Measurements from ENCODE around the gene RUNDC1.
A peak's percentile ranks its signal among the peaks of the same experiment; 100 is the strongest.
"Not testable (repeated sequence)": the region's sequence is repeated elsewhere in the genome, so short reads cannot be mapped to it uniquely, and the experiment has no call there.

Gene RUNDC1

DNA sequence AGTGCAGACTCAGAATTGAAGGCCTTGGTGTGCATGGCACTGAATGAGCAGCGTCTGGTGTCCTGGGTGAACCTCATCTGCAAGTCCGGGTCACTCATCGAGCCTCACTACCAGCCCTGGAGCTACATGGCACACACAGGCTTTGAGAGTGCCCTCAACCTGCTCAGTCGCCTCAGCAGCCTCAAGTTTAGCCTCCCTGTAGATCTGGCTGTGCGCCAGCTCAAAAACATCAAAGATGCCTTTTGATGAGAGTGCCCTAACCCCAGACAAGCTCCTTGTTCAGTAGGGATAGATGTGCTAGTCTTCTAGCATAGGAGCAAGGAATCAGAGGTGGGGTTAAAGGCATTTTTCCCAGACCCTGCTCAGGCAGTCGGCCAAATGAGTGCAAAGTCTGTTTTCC is 11.1 kb downstream of the RUNDC1 start:
- Histone ChIP-seq H3K9me3 (ENCODE audit: insufficient read depth, low read depth, low read length) (no peaks in the 10 kb centered on the region), H3K4me1 (ENCODE audit: insufficient read depth, low read length, poor library complexity, severe bottlenecking) (no peaks in the 10 kb centered on the region), H3K9me2 (replicated peaks; ENCODE audit: low read depth, low read length) (no peaks in the 10 kb centered on the region), H3K4me3 (ENCODE audit: low read length, poor library complexity, severe bottlenecking) (no peak overlapping the region), H3K4me2 (ENCODE audit: low read depth, low read length, poor library complexity, severe bottlenecking) (no peak overlapping the region), H3K79me2 (ENCODE audit: insufficient read depth, low read length) (no peaks in the 10 kb centered on the region; the same call in 1 of the 2 replicates), H3K36me3 (ENCODE audit: insufficient read depth, low read length) (peaks cover 56% of the 10 kb centered on the region; the same call in 1 of the 2 replicates), H2AFZ (ENCODE audit: low read length) (no peak overlapping the region), H3K9ac (ENCODE audit: low read depth, low read length, poor library complexity, severe bottlenecking) (no peak overlapping the region), H4K20me1 (ENCODE audit: insufficient read depth, low read length, poor library complexity, severe bottlenecking) (no peaks in the 10 kb centered on the region), H3F3A (ENCODE audit: low read depth) (no peaks in the 10 kb centered on the region), H3K27me3 (ENCODE audit: insufficient read depth, low read length, poor library complexity, severe bottlenecking) (no peaks in the 10 kb centered on the region)
- TF ChIP-seq CTCF (conservative IDR thresholded peaks at IDR 0.05; ENCODE audit: low read length) (no peak), EZH2phosphoT487 (IDR thresholded peaks at IDR 0.05; ENCODE audit: borderline replicate concordance) (no peak)

- TF ChIP-seq CTCF (conservative IDR thresholded peaks at IDR 0.05; ENCODE audit: low read length) (no peak), EZH2phosphoT487 (IDR thresholded peaks at IDR 0.05; ENCODE audit: borderline replicate concordance) (no peak)
- Histone ChIP-seq H3K9ac (ENCODE audit: low read depth, low read length, poor library complexity, severe bottlenecking) (no peak overlapping the region), H2AFZ (ENCODE audit: low read length) (no peak overlapping the region), H3K4me2 (ENCODE audit: low read depth, low read length, poor library complexity, severe bottlenecking) (no peak overlapping the region), H3K36me3 (ENCODE audit: insufficient read depth, low read length) (peaks cover 48% of the 10 kb centered on the region; the same call in 1 of the 2 replicates), H3K4me1 (ENCODE audit: insufficient read depth, low read length, poor library complexity, severe bottlenecking) (peaks cover 8% of the 10 kb centered on the region), H3K4me3 (ENCODE audit: low read length, poor library complexity, severe bottlenecking) (no peak overlapping the region), H3K27me3 (ENCODE audit: insufficient read depth, low read length, poor library complexity, severe bottlenecking) (no peaks in the 10 kb centered on the region), H3K9me2 (replicated peaks; ENCODE audit: low read depth, low read length) (no peaks in the 10 kb centered on the region), H4K20me1 (ENCODE audit: insufficient read depth, low read length, poor library complexity, severe bottlenecking) (no peaks in the 10 kb centered on the region), H3F3A (ENCODE audit: low read depth) (no peaks in the 10 kb centered on the region), H3K9me3 (ENCODE audit: insufficient read depth, low read depth, low read length) (no peaks in the 10 kb centered on the region), H3K79me2 (ENCODE audit: insufficient read depth, low read length) (no peaks in the 10 kb centered on the region)
These were observed 12.5 kb downstream of the RUNDC1 start for GRCh38 chr17:42992872-42993271.

GRCh38 chr17:42993913-42994312 is 13.5 kb downstream of the RUNDC1 start:
- H3K4me2 ChIP-seq (ENCODE audit: low read depth, low read length, poor library complexity, severe bottlenecking); H3F3A ChIP-seq (ENCODE audit: low read depth); H4K20me1 ChIP-seq (ENCODE audit: insufficient read depth, low read length, poor library complexity, severe bottlenecking); H3K4me1 ChIP-seq (ENCODE audit: insufficient read depth, low read length, poor library complexity, severe bottlenecking); H3K4me3 ChIP-seq (ENCODE audit: low read length, poor library complexity, severe bottlenecking); H3K9ac ChIP-seq (ENCODE audit: low read depth, low read length, poor library complexity, severe bottlenecking); H3K9me3 ChIP-seq (ENCODE audit: insufficient read depth, low read depth, low read length); H3K27me3 ChIP-seq (ENCODE audit: insufficient read depth, low read length, poor library complexity, severe bottlenecking); H3K9me2 ChIP-seq (replicated peaks; ENCODE audit: low read depth, low read length); H2AFZ ChIP-seq (ENCODE audit: low read length); H3K79me2 ChIP-seq (ENCODE audit: insufficient read depth, low read length): not testable (repeated sequence)
- H3K36me3 ChIP-seq (ENCODE audit: insufficient read depth, low read length) = peaks cover 37% of the 10 kb centered on the region; the same call in 1 of the 2 replicates

DNA sequence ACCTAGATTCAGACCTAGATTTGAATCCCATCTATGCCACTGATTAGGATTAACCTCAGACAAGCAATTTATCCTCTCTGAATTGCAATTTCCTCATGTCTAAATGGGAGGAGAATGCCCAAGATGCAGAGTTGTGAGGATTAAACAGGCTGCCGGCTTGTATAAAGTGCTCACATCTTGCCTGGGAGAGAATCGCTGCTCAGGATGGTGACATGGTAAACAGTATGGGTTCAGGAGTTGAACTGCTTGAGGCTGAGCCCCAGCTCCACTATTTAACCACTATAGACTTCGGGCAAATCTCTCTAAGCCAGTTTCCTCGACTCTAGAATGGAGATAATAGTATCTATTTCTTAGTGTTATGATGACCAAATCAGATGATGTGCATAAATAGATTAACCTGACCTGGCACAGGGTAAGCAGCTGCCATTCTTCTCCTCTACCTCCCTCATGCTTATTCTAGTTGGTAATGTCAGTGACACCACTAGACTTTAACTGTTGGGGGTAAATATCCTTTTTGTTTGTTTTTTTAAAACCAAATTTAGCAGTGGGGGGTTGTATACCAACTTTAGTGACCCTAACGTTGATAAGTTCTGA is 17.1 kb downstream of the RUNDC1 start:
- Histone ChIP-seq H2AFZ (ENCODE audit: low read length) (peak overlapping the region; percentile 91), H3K4me1 (ENCODE audit: insufficient read depth, low read length, poor library complexity, severe bottlenecking) (peaks cover 22% of the 10 kb centered on the region), H4K20me1 (ENCODE audit: insufficient read depth, low read length, poor library complexity, severe bottlenecking) (peaks cover 28% of the 10 kb centered on the region), H3K27me3 (ENCODE audit: insufficient read depth, low read length, poor library complexity, severe bottlenecking) (peaks cover 10% of the 10 kb centered on the region), H3K9ac (ENCODE audit: low read depth, low read length, poor library complexity, severe bottlenecking) (peak overlapping the region; percentile 70), H3K9me2 (replicated peaks; ENCODE audit: low read depth, low read length) (no peaks in the 10 kb centered on the region), H3K36me3 (ENCODE audit: insufficient read depth, low read length) (peaks cover 24% of the 10 kb centered on the region; the same call in 1 of the 2 replicates), H3K79me2 (ENCODE audit: insufficient read depth, low read length) (peaks cover 35% of the 10 kb centered on the region), H3K4me3 (ENCODE audit: low read length, poor library complexity, severe bottlenecking) (peak overlapping the region; percentile 72), H3K9me3 (ENCODE audit: insufficient read depth, low read depth, low read length) (no peaks in the 10 kb centered on the region), H3K4me2 (ENCODE audit: low read depth, low read length, poor library complexity, severe bottlenecking) (peak overlapping the region; percentile 83), H3F3A (ENCODE audit: low read depth) (peaks cover 2% of the 10 kb centered on the region; the same call in 1 of the 2 replicates)
- no peak for TF ChIP-seq EZH2phosphoT487 (IDR thresholded peaks at IDR 0.05; ENCODE audit: borderline replicate concordance)
- TF ChIP-seq CTCF (conservative IDR thresholded peaks at IDR 0.05; ENCODE audit: low read length) = no peak

Data from Loucy (cell line).